Astrocyte (in vitro differentiated cells and primary cell): Measurements from ENCODE around the gene PRSS12. TPM values are rescaled to one million over a fixed set of nuclear protein-coding genes. Genes with fewer than 3 reads are reported as not detected.

Source experiments
- DNase-seq: peaks from one replicate; pipeline ENCODE4 v3.0.0-alpha.2; 2010; ENCODE audit warnings: low read depth
- FAIRE-seq: peaks from 2 replicates; lab custom pipeline; 2011; peaks lifted over from hg19 to GRCh38; lab: Jason Lieb, UNC
- H2AFZ ChIP-seq: 2 replicates; pipeline ENCODE4 v1.6.0; 2012; ENCODE audit warnings: low read depth, low read length, inconsistent platforms
- H3K27ac ChIP-seq: 2 replicates; pipeline ENCODE4 v1.5.1; 2011; ENCODE audit warnings: low read depth, low read length, inconsistent platforms
- H3K27me3 ChIP-seq: 2 replicates; pipeline ENCODE4 v1.6.0; 2011; ENCODE audit warnings: low read length, inconsistent platforms; ENCODE audit not compliant: insufficient read depth
- H3K36me3 ChIP-seq: 2 replicates; pipeline ENCODE4 v1.5.1; 2011; ENCODE audit warnings: low read length, inconsistent platforms; ENCODE audit not compliant: insufficient read depth
- H3K4me1 ChIP-seq: 2 replicates; pipeline ENCODE4 v1.5.1; 2011; ENCODE audit warnings: low read length, inconsistent platforms; ENCODE audit not compliant: insufficient read depth
- H3K4me2 ChIP-seq: 2 replicates; pipeline ENCODE4 v1.6.0; 2012; ENCODE audit warnings: low read length, inconsistent platforms
- H3K4me3 ChIP-seq: 2 replicates; pipeline ENCODE4 v1.5.1; 2011; ENCODE audit warnings: low read depth, mild to moderate bottlenecking, low read length, inconsistent platforms; ENCODE audit not compliant: insufficient read depth
- H3K79me2 ChIP-seq: 2 replicates; pipeline ENCODE4 v1.6.0; 2012; ENCODE audit warnings: mild to moderate bottlenecking, low read length, inconsistent platforms; ENCODE audit not compliant: insufficient read depth
- H3K9ac ChIP-seq: 2 replicates; pipeline ENCODE4 v1.6.0; 2012; ENCODE audit warnings: mild to moderate bottlenecking, low read length, inconsistent platforms
- H3K9me3 ChIP-seq: 2 replicates; pipeline ENCODE4 v1.5.1; 2012; ENCODE audit warnings: low read depth, mild to moderate bottlenecking, low read length, inconsistent platforms; ENCODE audit not compliant: insufficient read depth
- H4K20me1 ChIP-seq: 2 replicates; pipeline ENCODE4 v1.6.0; 2012; ENCODE audit warnings: low read length, inconsistent platforms; ENCODE audit not compliant: insufficient read depth
- H3K27ac Mint-ChIP-seq: one replicate; pipeline ENCODE4 v1.8.0; 2021; ENCODE audit warnings: mild to moderate bottlenecking, mixed read lengths; ENCODE audit not compliant: unreplicated experiment
- H3K27me3 Mint-ChIP-seq: one replicate; pipeline ENCODE4 v1.8.0; 2021; ENCODE audit warnings: low read depth, mixed read lengths; ENCODE audit not compliant: unreplicated experiment
- H3K36me3 Mint-ChIP-seq: one replicate; pipeline ENCODE4 v1.8.0; 2021; ENCODE audit warnings: low read depth, mixed read lengths; ENCODE audit not compliant: unreplicated experiment
- H3K4me1 Mint-ChIP-seq: one replicate; pipeline ENCODE4 v1.8.0; 2021; ENCODE audit warnings: low read depth, mixed read lengths; ENCODE audit not compliant: unreplicated experiment
- H3K4me3 Mint-ChIP-seq: one replicate; pipeline ENCODE4 v1.8.0; 2021; ENCODE audit warnings: mild to moderate bottlenecking, moderate library complexity, mixed read lengths; ENCODE audit not compliant: unreplicated experiment
- H3K9me3 Mint-ChIP-seq: one replicate; pipeline ENCODE4 v1.8.0; 2021; ENCODE audit warnings: mild to moderate bottlenecking, mixed read lengths; ENCODE audit not compliant: unreplicated experiment
- CTCF ChIP-seq: IDR thresholded peaks from 2 replicates; pipeline ENCODE4 v1.5.1; 2011; ENCODE audit warnings: low read depth, mild to moderate bottlenecking, inconsistent platforms, low read length, moderate library complexity; ENCODE audit not compliant: insufficient read depth
- EZH2 ChIP-seq: IDR thresholded peaks from 2 replicates; pipeline ENCODE4 v1.6.1; 2012; ENCODE audit warnings: mild to moderate bottlenecking, low read length, inconsistent platforms; ENCODE audit not compliant: insufficient read depth
- total RNA-seq: library from RNA; stranded (reverse); gene quantifications from 2 replicates; pipeline ENCODE4 v1.2.1, GENCODE V29; 2021

PRSS12 gene
- total RNA-seq, 1 donor from 2014 or later: 4.1 TPM

GRCh38 chr4:118351851-118352827, 664 bp downstream of the PRSS12 start:
- Histone ChIP-seq H3K79me2 (no peaks in the 10 kb centered on the region), H3K9ac (peak overlapping the region; percentile 77), H2AFZ (peak overlapping the region; percentile 90), H3K36me3 (no peaks in the 10 kb centered on the region), H3K27me3 (peaks cover 9% of the 10 kb centered on the region), H3K4me3 (peak overlapping the region; percentile 65), H3K4me2 (peak overlapping the region; percentile 94), H3K4me1 (no peaks in the 10 kb centered on the region), H3K27ac (no peak overlapping the region), H3K9me3 (no peaks in the 10 kb centered on the region), H4K20me1 (no peaks in the 10 kb centered on the region)
- H3K27me3 Mint-ChIP-seq: peaks cover 37% of the 10 kb centered on the region
- TF ChIP-seq EZH2 (peak; percentile 50), CTCF (no peak)
- H3K4me3 Mint-ChIP-seq: peak overlapping the region; percentile 82
- no peaks in the 10 kb centered on the region for H3K36me3 Mint-ChIP-seq
- FAIRE-seq (no peak), DNase-seq (no peak)
- no peaks in the 10 kb centered on the region for H3K9me3 Mint-ChIP-seq
- no peak overlapping the region for H3K27ac Mint-ChIP-seq
- H3K4me1 Mint-ChIP-seq: no peaks in the 10 kb centered on the region

GRCh38 chr4:118350961-118351360, 1.8 kb downstream of the PRSS12 start:
- no peaks in the 10 kb centered on the region for H3K9me3 Mint-ChIP-seq
- TF ChIP-seq CTCF: no peak
- TF ChIP-seq EZH2: no peak
- Histone ChIP-seq H3K4me1 (no peaks in the 10 kb centered on the region), H3K4me2 (no peak overlapping the region), H3K9ac (no peak overlapping the region), H3K27ac (no peak overlapping the region), H2AFZ (no peak overlapping the region), H3K27me3 (peaks cover 9% of the 10 kb centered on the region), H3K36me3 (no peaks in the 10 kb centered on the region), H3K79me2 (no peaks in the 10 kb centered on the region), H3K4me3 (no peak overlapping the region), H4K20me1 (no peaks in the 10 kb centered on the region), H3K9me3 (no peaks in the 10 kb centered on the region)
- no peak overlapping the region for H3K27ac Mint-ChIP-seq
- H3K36me3 Mint-ChIP-seq: no peaks in the 10 kb centered on the region
- peaks cover 34% of the 10 kb centered on the region for H3K27me3 Mint-ChIP-seq
- no peak overlapping the region for H3K4me3 Mint-ChIP-seq
- no peak for DNase-seq
- peaks cover 2% of the 10 kb centered on the region for H3K4me1 Mint-ChIP-seq
- FAIRE-seq: no peak

GRCh38 chr4:118348886-118349285, 3.9 kb downstream of the PRSS12 start:
- no peaks in the 10 kb centered on the region for H3K36me3 ChIP-seq
- H3K79me2 ChIP-seq: no peaks in the 10 kb centered on the region
- TF ChIP-seq CTCF: no peak
- TF ChIP-seq EZH2: no peak
- no peaks in the 10 kb centered on the region for H3K9me3 Mint-ChIP-seq
- H3K36me3 Mint-ChIP-seq: no peaks in the 10 kb centered on the region
- H3K27me3 ChIP-seq: peaks cover 5% of the 10 kb centered on the region
- H3K4me3 Mint-ChIP-seq: no peak overlapping the region
- no peak overlapping the region for H2AFZ ChIP-seq
- H4K20me1 ChIP-seq: no peaks in the 10 kb centered on the region
- H3K9ac ChIP-seq: no peak overlapping the region
- H3K27ac Mint-ChIP-seq: no peak overlapping the region
- H3K27me3 Mint-ChIP-seq: peaks cover 14% of the 10 kb centered on the region
- H3K4me3 ChIP-seq: no peak overlapping the region
- no peak overlapping the region for H3K27ac ChIP-seq
- H3K4me1 ChIP-seq: no peaks in the 10 kb centered on the region
- no peaks in the 10 kb centered on the region for H3K9me3 ChIP-seq
- FAIRE-seq: no peak
- no peak for DNase-seq
- no peak overlapping the region for H3K4me2 ChIP-seq
- H3K4me1 Mint-ChIP-seq: peaks cover 5% of the 10 kb centered on the region
